ENCODE results near the gene OTOG.

- no peak for TF ChIP-seq CTCF (IDR thresholded peaks at IDR 0.05)
- TF ChIP-seq POLR2A (IDR thresholded peaks at IDR 0.05): no peak
These were observed 47.7 kb downstream of the OTOG start for GRCh38 chr11:17594686-17595192.
